Left lung (tissue), 10 donors: ENCODE data around the gene CETN2. TPM values are rescaled to one million over a fixed set of nuclear protein-coding genes. Genes with fewer than 3 reads are reported as not detected.

ENCODE experiments used
- ATAC-seq: fragments of 200-7000 bp; cut with Tn5 transposase; one replicate; pipeline ENCODE4 v1.9.1; 2020; ENCODE audit warnings: moderate library complexity
- DNase-seq, 4 donors: peaks; one replicate each; pipeline ENCODE4 v3.0.0-alpha.2; 2013 to 2020
- H3K27ac ChIP-seq, 2 donors: fragments of 200-600 bp; sonication (generic) in 1 of 2; one replicate each; pipeline versions ENCODE4 v1.5.0 to v1.8.0; 2020 to 2021
- H3K27me3 ChIP-seq, 2 donors: fragments of 200-600 bp; sonication (generic) in 1 of 2; one replicate each; pipeline versions ENCODE4 v1.5.0 to v1.8.0; 2020 to 2021
- H3K36me3 ChIP-seq, 2 donors: fragments of 200-600 bp; sonication (generic) in 1 of 2; one replicate each; pipeline versions ENCODE4 v1.5.0 to v1.8.0; 2020 to 2021
- H3K4me1 ChIP-seq, 2 donors: fragments of 200-600 bp; one replicate each; pipeline ENCODE4 v1.8.0; 2021
- H3K4me3 ChIP-seq, 2 donors: fragments of 200-600 bp; sonication (generic) in 1 of 2; one replicate each; pipeline versions ENCODE4 v1.5.0 to v1.8.0; 2020 to 2021; ENCODE audit warnings: mild to moderate bottlenecking in 1 of 2
- H3K9me3 ChIP-seq, 2 donors: fragments of 200-600 bp; sonication (generic) in 1 of 2; one replicate each; pipeline versions ENCODE4 v1.5.0 to v1.8.0; 2020 to 2021
- intact Hi-C, 2 donors: fragments of 100-400 bp; cut with DNase I; formaldehyde crosslinking; loops; one replicate each; pipeline versions ENCODE4 v1.11.2 to v1.14.2; 2022
- polyA plus RNA-seq, 6 donors: library from polyadenylated mRNA; unstranded; fragments of 120-200 nt; gene quantifications; one replicate each; pipeline ENCODE4 v1.2.1, GENCODE V29; 2013; ENCODE audit not compliant: insufficient read length in 6 of 6
- total RNA-seq, 2 donors: library from RNA; stranded (reverse); fragmentation: NEBNext Ultra II Directional; extraction: Animal tissue kit (Norgen Biotek cat#: 25700); gene quantifications; one replicate each; pipeline ENCODE4 v1.2.1, GENCODE V29; 2021
- TF ChIP-seq, protein P1 (sequence below), 2 donors: fragments of 200-600 bp; sonication (generic) in 1 of 2; IDR thresholded peaks; one replicate each; pipeline versions ENCODE4 v1.5.0 to v1.8.0; 2021; ENCODE audit warnings: antibody characterized with exemption in 2 of 2
- donor health status: DM: no; HTN: yes; CAD: no.
- donor health status: DM: no; HTN: no; CAD: no.

Gene CETN2
- total and polyA plus RNA-seq, 8 donors: 33.5 to 94.4 (median 79.7) TPM

DNA sequence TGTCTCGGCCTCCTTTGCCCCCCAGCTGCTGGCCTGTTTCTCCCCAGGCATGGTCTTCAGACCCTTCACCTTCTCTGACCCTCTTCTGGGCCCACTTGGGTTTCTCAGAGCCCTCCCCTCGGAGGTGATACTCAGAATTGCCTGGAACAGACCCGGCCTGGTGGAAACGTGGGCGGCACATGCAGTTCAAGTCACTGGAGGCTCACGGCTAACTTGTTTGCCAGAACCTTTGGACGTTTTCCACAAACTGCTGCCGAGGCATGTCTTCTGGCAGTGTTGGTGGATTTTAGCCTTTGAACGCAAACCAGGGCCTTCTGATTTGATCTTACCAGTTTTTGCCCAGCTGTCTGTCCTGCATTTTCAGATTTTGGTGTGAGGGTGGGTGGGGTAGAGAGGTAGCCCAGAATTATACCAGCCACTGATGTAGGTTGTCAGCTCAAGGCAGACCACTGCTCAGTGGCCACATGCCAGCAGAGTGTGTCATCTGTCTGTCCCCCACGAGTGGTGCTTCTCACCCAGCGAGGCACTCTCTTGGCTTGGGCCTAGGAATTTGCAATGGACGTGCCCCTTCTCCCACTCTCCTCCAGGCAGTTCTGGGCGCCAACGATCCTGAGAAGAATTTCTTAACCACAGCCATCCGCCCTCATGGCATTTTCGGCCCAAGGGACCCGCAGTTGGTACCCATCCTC is 34.8 kb upstream of the CETN2 start:
- H3K27ac ChIP-seq: no peak overlapping the region
- TF ChIP-seq, protein P1, sequence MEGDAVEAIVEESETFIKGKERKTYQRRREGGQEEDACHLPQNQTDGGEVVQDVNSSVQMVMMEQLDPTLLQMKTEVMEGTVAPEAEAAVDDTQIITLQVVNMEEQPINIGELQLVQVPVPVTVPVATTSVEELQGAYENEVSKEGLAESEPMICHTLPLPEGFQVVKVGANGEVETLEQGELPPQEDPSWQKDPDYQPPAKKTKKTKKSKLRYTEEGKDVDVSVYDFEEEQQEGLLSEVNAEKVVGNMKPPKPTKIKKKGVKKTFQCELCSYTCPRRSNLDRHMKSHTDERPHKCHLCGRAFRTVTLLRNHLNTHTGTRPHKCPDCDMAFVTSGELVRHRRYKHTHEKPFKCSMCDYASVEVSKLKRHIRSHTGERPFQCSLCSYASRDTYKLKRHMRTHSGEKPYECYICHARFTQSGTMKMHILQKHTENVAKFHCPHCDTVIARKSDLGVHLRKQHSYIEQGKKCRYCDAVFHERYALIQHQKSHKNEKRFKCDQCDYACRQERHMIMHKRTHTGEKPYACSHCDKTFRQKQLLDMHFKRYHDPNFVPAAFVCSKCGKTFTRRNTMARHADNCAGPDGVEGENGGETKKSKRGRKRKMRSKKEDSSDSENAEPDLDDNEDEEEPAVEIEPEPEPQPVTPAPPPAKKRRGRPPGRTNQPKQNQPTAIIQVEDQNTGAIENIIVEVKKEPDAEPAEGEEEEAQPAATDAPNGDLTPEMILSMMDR (IDR thresholded peaks at IDR 0.05): no peak
- no peak overlapping the region for H3K4me3 ChIP-seq
- H3K9me3 ChIP-seq: no peaks in the 10 kb centered on the region
- no peaks in the 10 kb centered on the region for H3K4me1 ChIP-seq
- ATAC-seq (no peak), DNase-seq (no peak)
- intact Hi-C loops: no loop called here
- peaks cover 0 to 78% of the 10 kb centered on the region in 2 donors for H3K36me3 ChIP-seq
- no peaks in the 10 kb centered on the region for H3K27me3 ChIP-seq

DNA sequence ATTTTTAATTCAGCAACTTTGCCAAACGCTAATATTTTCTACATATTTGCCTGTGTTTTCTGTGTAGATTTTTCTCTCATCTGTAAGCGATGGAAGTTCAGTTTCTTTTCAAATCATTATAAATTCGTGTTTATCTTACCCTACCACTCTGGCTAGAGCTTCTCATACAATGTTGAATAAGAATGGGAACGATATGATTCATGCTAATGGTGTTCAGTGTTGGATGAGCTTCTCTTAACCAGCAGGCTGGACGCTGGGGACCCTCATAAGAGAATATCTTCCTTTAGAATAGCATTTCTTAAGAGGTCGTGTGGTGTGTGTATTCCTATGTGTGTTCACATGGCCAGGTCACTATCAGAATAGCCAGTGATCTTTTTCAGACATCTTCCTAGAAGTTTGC is 31.3 kb upstream of the CETN2 start:
- Histone ChIP-seq H3K36me3 (peaks cover 0 to 67% of the 10 kb centered on the region in 2 donors), H3K9me3 (no peaks in the 10 kb centered on the region), H3K27ac (no peak overlapping the region), H3K4me3 (no peak overlapping the region), H3K4me1 (no peaks in the 10 kb centered on the region), H3K27me3 (no peaks in the 10 kb centered on the region)
- DNase-seq (no peak), ATAC-seq (no peak)
- TF ChIP-seq, protein P1 (IDR thresholded peaks at IDR 0.05): no peak
- intact Hi-C loops: no loop called here

DNA sequence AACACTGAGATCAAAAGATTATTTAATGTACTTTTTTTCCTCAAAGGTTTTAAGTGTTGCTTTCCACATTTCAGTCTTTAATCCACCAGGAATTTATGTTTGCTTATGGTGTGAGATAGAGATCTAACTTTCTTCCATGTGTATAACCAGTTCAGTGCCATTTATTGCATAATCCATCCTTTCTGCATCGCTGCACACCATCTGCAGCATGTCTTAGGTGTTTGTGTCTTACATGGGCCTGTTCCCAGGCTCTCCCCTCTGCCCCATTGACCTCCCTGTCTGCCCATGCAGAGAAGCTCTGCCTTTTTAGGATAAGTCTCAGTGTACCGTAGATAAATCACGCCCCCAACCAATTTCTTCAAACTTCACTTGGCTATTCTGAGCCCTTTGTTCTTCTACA is 30.6 kb upstream of the CETN2 start:
- no peak overlapping the region for H3K4me3 ChIP-seq
- H3K36me3 ChIP-seq: peaks cover 0 to 60% of the 10 kb centered on the region in 2 donors
- H3K4me1 ChIP-seq: no peaks in the 10 kb centered on the region
- no peaks in the 10 kb centered on the region for H3K27me3 ChIP-seq
- ATAC-seq (no peak), DNase-seq (no peak)
- H3K27ac ChIP-seq: no peak overlapping the region
- intact Hi-C loops: no loop called here
- TF ChIP-seq, protein P1 (IDR thresholded peaks at IDR 0.05): no peak
- no peaks in the 10 kb centered on the region for H3K9me3 ChIP-seq

DNA sequence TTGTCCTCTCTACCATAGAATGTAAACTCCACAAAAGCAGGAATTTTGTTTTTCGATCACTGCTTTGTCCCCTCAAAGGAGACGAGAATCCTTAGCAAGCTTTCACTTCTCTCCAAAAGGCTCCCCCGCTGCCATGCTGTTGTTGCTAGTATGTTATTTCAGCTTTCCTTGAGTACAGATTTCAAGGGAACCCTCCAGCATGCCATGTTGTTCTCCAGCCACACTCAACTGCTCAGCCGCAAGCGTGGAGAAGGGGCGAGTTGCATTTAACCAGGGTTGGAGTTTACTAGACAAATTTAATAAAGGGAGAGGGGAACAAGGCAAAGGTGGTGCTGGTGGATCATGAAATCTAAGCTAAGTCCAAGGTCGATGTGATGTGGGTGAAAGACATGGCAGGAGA is 23.4 kb upstream of the CETN2 start:
- H3K27me3 ChIP-seq: no peaks in the 10 kb centered on the region
- no peak for ATAC-seq
- H3K4me1 ChIP-seq: no peaks in the 10 kb centered on the region
- no peak for DNase-seq
- H3K27ac ChIP-seq: no peak overlapping the region
- intact Hi-C loops: no loop called here
- TF ChIP-seq, protein P1 (IDR thresholded peaks at IDR 0.05): no peak
- no peak overlapping the region for H3K4me3 ChIP-seq
- H3K9me3 ChIP-seq: no peaks in the 10 kb centered on the region
- H3K36me3 ChIP-seq: peaks cover 0 to 45% of the 10 kb centered on the region in 2 donors

DNA sequence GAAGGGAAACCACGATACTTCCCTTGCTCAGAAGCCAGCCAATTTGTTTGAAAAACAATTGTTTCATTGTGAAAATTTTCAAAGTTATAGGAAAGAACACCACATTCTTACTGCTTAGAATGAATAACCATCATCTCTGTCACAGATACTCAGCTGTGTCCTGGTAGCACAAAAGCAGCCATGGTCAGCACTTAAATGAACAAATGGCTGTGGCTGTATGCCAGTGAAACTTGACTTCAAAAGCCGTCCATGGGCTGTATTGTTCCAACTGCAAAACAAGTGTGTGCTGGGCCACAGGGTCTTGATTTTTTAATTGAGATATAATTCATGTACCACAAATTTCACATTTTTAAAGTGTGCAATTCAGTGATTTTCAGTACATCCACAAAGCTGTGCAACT is 19.9 kb upstream of the CETN2 start:
- TF ChIP-seq, protein P1 (IDR thresholded peaks at IDR 0.05): no peak
- ATAC-seq: no peak
- intact Hi-C loops: no loop called here
- no peak for DNase-seq
- Histone ChIP-seq H3K4me1 (no peaks in the 10 kb centered on the region), H3K36me3 (peaks cover 0 to 44% of the 10 kb centered on the region in 2 donors), H3K9me3 (no peaks in the 10 kb centered on the region), H3K27ac (no peak overlapping the region), H3K27me3 (no peaks in the 10 kb centered on the region), H3K4me3 (no peak overlapping the region)
